Prostate gland (tissue), 2 donors: ENCODE results near the gene FOLR2. TPM values are rescaled to one million over a fixed set of nuclear protein-coding genes. Genes with fewer than 3 reads are reported as not detected.

Source experiments
- DNase-seq: peaks from one replicate; pipeline ENCODE4 v3.0.0-alpha.2; 2019; ENCODE audit warnings: low spot score
- H3K27ac ChIP-seq, 2 donors: fragments of 200-600 bp; sonication (generic); 2 replicates each; pipeline ENCODE4 v1.5.1; 2017 to 2019
- H3K27me3 ChIP-seq: fragments of 200-600 bp; sonication (generic); replicated peaks from 2 replicates; pipeline ENCODE4 v1.5.1; 2019; ENCODE audit not compliant: insufficient read depth
- H3K36me3 ChIP-seq, 2 donors: fragments of 200-600 bp; sonication (generic); 1 replicate in 1 of 2; 2 replicates in 1 of 2; pipeline versions ENCODE4 v1.5.1 to v1.8.1; 2017 to 2019
- H3K4me1 ChIP-seq: fragments of 200-600 bp; sonication (generic); replicated peaks from 2 replicates; pipeline ENCODE4 v1.5.1; 2019
- H3K4me3 ChIP-seq, 2 donors: fragments of 200-600 bp; sonication (generic); 2 replicates each; pipeline ENCODE4 v1.5.1; 2017 to 2019
- H3K9me3 ChIP-seq: fragments of 200-600 bp; sonication (generic); 2 replicates; pipeline ENCODE4 v1.5.1; 2017
- POLR2A ChIP-seq: fragments of 450-650 bp; IDR thresholded peaks from one replicate; pipeline ENCODE4 v1.6.1; 2016; ENCODE audit warnings: antibody characterized with exemption, mild to moderate bottlenecking
- POLR2AphosphoS5 ChIP-seq: sonication (generic); formaldehyde crosslinking; IDR thresholded peaks from one replicate; pipeline ENCODE4 v1.6.1; 2017; ENCODE audit warnings: antibody characterized with exemption
- WGBS: methylation state at CpG from one replicate; pipeline ENCODE4 v1.1.5; 2018; 5-methylcytosine and 5-hydroxymethylcytosine counted together
- intact Hi-C: fragments of 100-400 bp; cut with DNase I; formaldehyde crosslinking; loops from one replicate; pipeline ENCODE4 v1.14.2; 2022
- total RNA-seq, 2 donors: library from RNA; depleted of rRNA; stranded (reverse); fragments of >200 nt; gene quantifications; one replicate each; pipeline ENCODE4 v1.1.0, GENCODE V29; 2016
- TF ChIP-seq, protein P1 (sequence below), 4 experiments: fragments of 200-600 bp in 2 of 4; fragments of 450-650 bp in 2 of 4; sonication (generic) in 2 of 4; IDR thresholded peaks; 1 replicate in 3 of 4; 2 replicates in 1 of 4; pipeline ENCODE4 v1.5.1; 2016 to 2019; ENCODE audit warnings: antibody characterized with exemption in 4 of 4, mild to moderate bottlenecking in 2 of 4, moderate library complexity in 2 of 4

Gene FOLR2
- total RNA-seq, 2 donors from 2014 or later: 0.87 to 23.9 TPM

DNA sequence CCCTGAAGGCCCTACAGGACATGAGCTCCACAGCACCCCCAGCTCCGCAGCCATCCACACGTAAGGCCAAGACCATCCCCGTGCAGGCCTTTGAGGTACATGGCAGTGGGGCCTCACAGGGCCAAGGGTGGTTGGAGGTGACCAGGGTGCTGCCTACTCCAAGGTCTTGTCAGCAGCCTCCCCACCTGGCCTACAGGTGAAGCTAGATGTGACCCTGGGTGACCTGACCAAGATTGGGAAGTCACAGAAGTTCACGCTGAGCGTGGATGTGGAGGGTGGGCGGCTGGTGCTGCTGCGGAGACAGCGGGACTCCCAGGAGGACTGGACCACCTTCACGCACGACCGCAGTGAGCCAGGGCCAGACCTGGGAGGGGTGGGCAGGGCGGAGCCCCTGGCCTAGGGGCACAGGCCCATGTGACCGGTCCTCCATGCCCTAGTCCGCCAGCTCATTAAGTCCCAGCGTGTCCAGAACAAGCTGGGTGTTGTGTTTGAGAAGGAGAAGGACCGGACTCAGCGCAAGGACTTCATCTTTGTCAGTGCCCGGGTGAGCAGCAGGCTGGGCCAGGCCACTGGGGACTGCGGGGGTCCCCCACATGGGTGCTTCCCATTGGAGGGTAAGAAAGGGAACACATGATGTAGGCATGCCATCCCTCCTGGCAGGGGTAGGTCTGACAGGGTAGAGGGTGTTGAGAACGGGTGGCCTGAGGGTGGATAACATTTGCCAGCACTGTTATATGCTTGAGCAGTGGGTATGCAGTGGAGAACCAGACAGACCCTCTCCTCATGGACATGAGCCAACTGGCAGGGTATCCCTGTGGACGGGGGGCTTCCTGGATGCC lies 13.6 kb downstream of the FOLR2 start:
- no peak overlapping the region for H3K27ac ChIP-seq
- 88% methylated on average over 21 of the region's 21 CpGs for WGBS
- H3K36me3 ChIP-seq: peaks cover 18 to 50% of the 10 kb centered on the region in 2 donors
- H3K4me1 ChIP-seq: peaks cover 8% of the 10 kb centered on the region
- no peaks in the 10 kb centered on the region for H3K9me3 ChIP-seq
- no peak for TF ChIP-seq POLR2A
- TF ChIP-seq, protein P1, sequence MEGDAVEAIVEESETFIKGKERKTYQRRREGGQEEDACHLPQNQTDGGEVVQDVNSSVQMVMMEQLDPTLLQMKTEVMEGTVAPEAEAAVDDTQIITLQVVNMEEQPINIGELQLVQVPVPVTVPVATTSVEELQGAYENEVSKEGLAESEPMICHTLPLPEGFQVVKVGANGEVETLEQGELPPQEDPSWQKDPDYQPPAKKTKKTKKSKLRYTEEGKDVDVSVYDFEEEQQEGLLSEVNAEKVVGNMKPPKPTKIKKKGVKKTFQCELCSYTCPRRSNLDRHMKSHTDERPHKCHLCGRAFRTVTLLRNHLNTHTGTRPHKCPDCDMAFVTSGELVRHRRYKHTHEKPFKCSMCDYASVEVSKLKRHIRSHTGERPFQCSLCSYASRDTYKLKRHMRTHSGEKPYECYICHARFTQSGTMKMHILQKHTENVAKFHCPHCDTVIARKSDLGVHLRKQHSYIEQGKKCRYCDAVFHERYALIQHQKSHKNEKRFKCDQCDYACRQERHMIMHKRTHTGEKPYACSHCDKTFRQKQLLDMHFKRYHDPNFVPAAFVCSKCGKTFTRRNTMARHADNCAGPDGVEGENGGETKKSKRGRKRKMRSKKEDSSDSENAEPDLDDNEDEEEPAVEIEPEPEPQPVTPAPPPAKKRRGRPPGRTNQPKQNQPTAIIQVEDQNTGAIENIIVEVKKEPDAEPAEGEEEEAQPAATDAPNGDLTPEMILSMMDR (IDR thresholded peaks at IDR 0.05): no peak
- no peak for TF ChIP-seq POLR2AphosphoS5
- H3K27me3 ChIP-seq: no peaks in the 10 kb centered on the region
- H3K4me3 ChIP-seq: no peak overlapping the region
- intact Hi-C loops: loop anchor here (10.0 kb wide), 2 partner anchors 195 to 215 kb away; no protein-coding TSS in a partner anchor
- DNase-seq: no peak

DNA sequence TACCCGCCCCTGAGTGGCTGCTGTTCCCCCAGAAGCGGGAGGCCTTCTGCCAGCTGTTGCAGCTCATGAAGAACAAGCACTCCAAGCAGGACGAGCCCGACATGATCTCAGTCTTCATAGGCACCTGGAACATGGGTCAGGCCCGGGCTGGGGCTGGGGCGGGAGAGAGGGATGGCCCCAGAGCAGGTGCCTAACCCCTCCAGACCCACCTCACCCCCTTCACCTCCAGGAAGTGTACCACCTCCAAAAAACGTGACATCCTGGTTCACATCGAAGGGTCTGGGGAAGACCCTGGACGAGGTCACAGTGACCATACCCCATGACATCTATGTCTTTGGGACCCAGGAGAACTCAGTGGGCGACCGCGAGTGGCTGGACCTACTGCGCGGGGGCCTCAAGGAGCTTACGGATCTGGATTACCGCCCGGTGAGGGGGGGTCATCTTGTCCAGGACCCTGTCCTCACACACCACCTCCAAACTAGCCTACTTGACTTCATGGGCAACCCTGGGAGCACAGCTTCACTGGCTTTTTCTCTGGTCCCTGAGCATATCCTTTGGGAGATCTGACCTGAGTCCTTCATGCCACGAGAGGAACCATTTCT lies 14.3 kb downstream of the FOLR2 start:
- Histone ChIP-seq H3K4me1 (peaks cover under 1% of the 10 kb centered on the region), H3K4me3 (no peak overlapping the region), H3K36me3 (peaks cover 20 to 52% of the 10 kb centered on the region in 2 donors), H3K9me3 (no peaks in the 10 kb centered on the region), H3K27me3 (no peaks in the 10 kb centered on the region), H3K27ac (no peak overlapping the region)
- intact Hi-C loops: loop anchor here (10.0 kb wide), 1 partner anchor 216 kb away; no protein-coding TSS in a partner anchor
- no peak for DNase-seq
- 89% methylated on average over 18 of the region's 18 CpGs for WGBS
- TF ChIP-seq, protein P1 (IDR thresholded peaks at IDR 0.05): no peak
- no peak for TF ChIP-seq POLR2AphosphoS5
- TF ChIP-seq POLR2A: no peak

DNA sequence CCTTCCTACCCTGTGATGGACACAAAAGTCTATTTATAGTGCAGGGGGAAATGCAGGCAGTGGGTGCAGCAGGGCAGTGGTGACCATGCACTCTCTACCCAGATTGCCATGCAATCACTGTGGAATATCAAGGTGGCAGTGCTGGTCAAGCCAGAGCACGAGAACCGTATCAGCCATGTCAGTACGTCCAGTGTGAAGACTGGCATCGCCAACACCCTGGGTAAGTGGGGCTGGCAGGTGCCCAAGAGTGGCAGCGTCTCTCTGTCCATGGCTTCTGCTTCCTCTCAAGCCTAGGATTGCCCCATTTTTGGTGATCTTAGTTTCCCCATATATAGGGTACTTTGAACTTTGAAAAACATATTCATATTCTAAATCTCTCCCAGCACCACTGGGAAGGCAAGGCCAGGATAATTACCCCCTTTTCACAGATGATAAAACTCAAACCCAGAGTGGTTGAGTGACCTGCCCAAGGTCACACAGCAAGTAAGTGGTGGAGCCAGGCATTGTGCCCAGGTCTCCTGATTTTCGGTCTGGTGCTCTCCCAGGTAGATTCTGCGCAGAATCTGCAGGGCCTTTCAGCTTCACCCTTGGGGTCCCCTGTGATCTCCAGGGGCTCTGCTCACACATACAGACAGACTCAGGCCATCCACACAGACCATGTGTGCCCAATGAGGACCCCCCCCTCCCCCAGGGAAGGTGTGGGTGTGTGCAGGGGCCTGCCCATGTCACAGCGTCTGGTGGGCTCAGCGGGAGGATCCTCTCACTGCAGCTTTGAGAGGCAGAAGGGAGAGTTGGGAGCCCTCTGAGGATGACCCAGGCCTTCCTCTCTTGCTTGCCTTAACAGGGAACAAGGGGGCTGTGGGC lies 15.0 kb downstream of the FOLR2 start:
- H3K4me3 ChIP-seq: no peak overlapping the region
- no peak for DNase-seq
- 88% methylated on average over 9 of the region's 9 CpGs for WGBS
- H3K36me3 ChIP-seq: peaks cover 20 to 54% of the 10 kb centered on the region in 2 donors
- H3K9me3 ChIP-seq: no peaks in the 10 kb centered on the region
- intact Hi-C loops: loop anchor here (10.0 kb wide), 1 partner anchor 217 kb away; no protein-coding TSS in a partner anchor
- TF ChIP-seq POLR2AphosphoS5 (no peak), POLR2A (no peak)
- TF ChIP-seq, protein P1 (IDR thresholded peaks at IDR 0.05): no peak
- no peaks in the 10 kb centered on the region for H3K4me1 ChIP-seq
- no peak overlapping the region for H3K27ac ChIP-seq
- no peaks in the 10 kb centered on the region for H3K27me3 ChIP-seq

DNA sequence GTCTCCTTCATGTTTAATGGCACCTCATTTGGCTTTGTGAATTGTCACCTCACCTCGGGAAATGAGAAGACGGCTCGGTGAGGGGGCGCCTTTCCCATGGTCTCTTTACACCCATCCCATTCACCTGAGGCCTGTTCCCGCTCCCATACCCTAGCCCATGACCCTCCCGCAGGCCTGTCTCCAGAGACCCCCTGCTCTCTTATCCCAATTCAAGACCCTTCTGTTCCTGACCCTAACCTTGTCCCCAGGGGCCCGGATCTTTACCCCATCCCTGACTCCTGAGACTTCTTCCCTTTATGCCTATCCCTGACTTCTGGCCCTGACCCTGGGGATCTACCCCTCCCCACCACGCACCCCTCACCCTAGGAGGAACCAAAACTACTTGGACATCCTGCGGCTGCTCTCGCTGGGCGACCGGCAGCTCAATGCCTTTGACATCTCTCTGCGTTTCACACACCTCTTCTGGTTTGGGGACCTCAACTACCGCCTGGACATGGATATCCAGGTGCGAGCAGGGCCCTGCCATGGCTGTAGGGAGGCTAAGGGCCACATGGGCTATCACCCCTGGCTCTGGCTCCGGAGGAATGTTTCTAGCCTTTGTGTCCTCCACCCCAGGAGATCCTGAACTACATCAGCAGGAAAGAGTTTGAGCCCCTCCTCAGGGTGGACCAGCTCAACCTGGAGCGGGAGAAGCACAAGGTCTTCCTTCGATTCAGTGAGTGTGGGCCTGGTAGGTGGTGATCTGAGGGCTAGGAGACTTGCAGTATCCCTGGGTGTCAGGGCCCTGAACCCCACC lies 15.9 kb downstream of the FOLR2 start:
- Histone ChIP-seq H3K27ac (no peak overlapping the region), H3K4me3 (no peak overlapping the region), H3K4me1 (no peaks in the 10 kb centered on the region), H3K9me3 (no peaks in the 10 kb centered on the region), H3K27me3 (no peaks in the 10 kb centered on the region), H3K36me3 (peaks cover 20 to 58% of the 10 kb centered on the region in 2 donors)
- no peak for DNase-seq
- intact Hi-C loops: loop anchor here (10.0 kb wide), 1 partner anchor 218 kb away; no protein-coding TSS in a partner anchor
- 89% methylated on average over 18 of the region's 18 CpGs for WGBS
- TF ChIP-seq, protein P1 (IDR thresholded peaks at IDR 0.05): no peak
- TF ChIP-seq POLR2A (no peak), POLR2AphosphoS5 (no peak)
